Measurements from ENCODE around the gene HGD.
A peak's percentile ranks its signal among the peaks of the same experiment; 100 is the strongest.
"Not testable (repeated sequence)": the region's sequence is repeated elsewhere in the genome, so short reads cannot be mapped to it uniquely, and the experiment has no call there.

HGD gene

GRCh38 chr3:120636795-120637401 lies 45.1 kb downstream of the HGD start:
- no peak for DNase-seq

GRCh38 chr3:120634539-120634938 lies 47.5 kb downstream of the HGD start:
- no peak for DNase-seq

GRCh38 chr3:120625159-120625586 lies 56.9 kb downstream of the HGD start:
- no peak for DNase-seq

- DNase-seq: no peak
Measured at GRCh38 chr3:120623727-120624093, 58.3 kb downstream of the HGD start.

- DNase-seq: no peak
Measured at GRCh38 chr3:120622870-120623726, 58.9 kb downstream of the HGD start.

- no peak for DNase-seq
Measured at GRCh38 chr3:120622457-120622856, 59.6 kb downstream of the HGD start.

- not testable (repeated sequence) for DNase-seq
Measured at GRCh38 chr3:120616745-120617144, 65.3 kb downstream of the HGD start.

- DNase-seq: no peak
Measured at GRCh38 chr3:120615847-120616609, 66.0 kb downstream of the HGD start.

- no peak for DNase-seq
Measured at GRCh38 chr3:120614765-120615164, 67.3 kb downstream of the HGD start.

- DNase-seq: no peak
Measured at GRCh38 chr3:120608506-120608905, 73.5 kb downstream of the HGD start.

- DNase-seq: no peak
Measured at GRCh38 chr3:120604784-120605183, 77.3 kb downstream of the HGD start.

GRCh38 chr3:120604382-120604781 lies 77.7 kb downstream of the HGD start:
- no peak for DNase-seq

GRCh38 chr3:120602682-120603081 lies 79.4 kb downstream of the HGD start:
- DNase-seq: no peak

GRCh38 chr3:120601554-120601953 lies 80.5 kb downstream of the HGD start:
- DNase-seq: no peak

- DNase-seq: no peak
Measured at GRCh38 chr3:120599211-120599610, 82.8 kb downstream of the HGD start.

GRCh38 chr3:120597445-120598049 lies 84.5 kb downstream of the HGD start:
- no peak for DNase-seq

GRCh38 chr3:120596853-120597223 lies 85.2 kb downstream of the HGD start:
- no peak for DNase-seq

- peak; percentile 94 for DNase-seq
Measured at GRCh38 chr3:120596116-120596852, 85.8 kb downstream of the HGD start, which contains the start of gene NDUFB4. TSS of gene NDUFB4 (plus strand) at chr3:120596336. CDS start at chr3:120596360, 24 bp downstream.

GRCh38 chr3:120595788-120596115 lies 86.3 kb downstream of the HGD start:
- DNase-seq: no peak

GRCh38 chr3:120587332-120587975 lies 94.6 kb downstream of the HGD start:
- DNase-seq: no peak
